Measurements from ENCODE around the gene MED25.
A peak's percentile ranks its signal among the peaks of the same experiment; 100 is the strongest.

Gene MED25

DNA sequence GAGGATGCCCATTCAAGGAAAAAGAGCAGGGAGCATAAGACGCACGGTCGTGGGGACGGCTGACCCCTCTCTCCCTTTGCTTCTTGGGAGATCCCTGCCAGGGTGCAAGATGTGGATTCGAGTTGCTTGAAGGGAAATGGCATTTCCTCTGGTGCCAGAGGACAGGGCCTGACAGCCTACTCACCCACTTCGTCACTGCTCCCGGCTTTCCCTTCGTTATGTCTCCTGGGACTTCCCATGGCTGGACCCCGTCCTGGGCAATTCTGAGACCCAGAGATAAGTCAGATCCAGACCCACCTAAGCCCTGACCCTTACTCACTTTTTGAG is 60.6 kb downstream of the MED25 start:
- TF ChIP-seq POLR2A (IDR thresholded peaks at IDR 0.05; ENCODE audit: low read depth, low read length) = no peak
- TF ChIP-seq POLR2AphosphoS5 (IDR thresholded peaks at IDR 0.05; ENCODE audit: low read depth, low read length) = no peak
- TF ChIP-seq POU2F2 (IDR thresholded peaks at IDR 0.05; ENCODE audit: low read depth, low read length) = no peak
- no peak for TF ChIP-seq SPI1 (IDR thresholded peaks at IDR 0.05; ENCODE audit: low read depth, low read length)
- TF ChIP-seq TAF1 (IDR thresholded peaks at IDR 0.05; ENCODE audit: low read depth, low read length) = no peak
- TF ChIP-seq PAX5 (IDR thresholded peaks at IDR 0.05; ENCODE audit: insufficient read depth, low read length, severe bottlenecking) = no peak
- DNase-seq (ENCODE audit: insufficient read length, low spot score) (no peak), FAIRE-seq (no peak)

DNA sequence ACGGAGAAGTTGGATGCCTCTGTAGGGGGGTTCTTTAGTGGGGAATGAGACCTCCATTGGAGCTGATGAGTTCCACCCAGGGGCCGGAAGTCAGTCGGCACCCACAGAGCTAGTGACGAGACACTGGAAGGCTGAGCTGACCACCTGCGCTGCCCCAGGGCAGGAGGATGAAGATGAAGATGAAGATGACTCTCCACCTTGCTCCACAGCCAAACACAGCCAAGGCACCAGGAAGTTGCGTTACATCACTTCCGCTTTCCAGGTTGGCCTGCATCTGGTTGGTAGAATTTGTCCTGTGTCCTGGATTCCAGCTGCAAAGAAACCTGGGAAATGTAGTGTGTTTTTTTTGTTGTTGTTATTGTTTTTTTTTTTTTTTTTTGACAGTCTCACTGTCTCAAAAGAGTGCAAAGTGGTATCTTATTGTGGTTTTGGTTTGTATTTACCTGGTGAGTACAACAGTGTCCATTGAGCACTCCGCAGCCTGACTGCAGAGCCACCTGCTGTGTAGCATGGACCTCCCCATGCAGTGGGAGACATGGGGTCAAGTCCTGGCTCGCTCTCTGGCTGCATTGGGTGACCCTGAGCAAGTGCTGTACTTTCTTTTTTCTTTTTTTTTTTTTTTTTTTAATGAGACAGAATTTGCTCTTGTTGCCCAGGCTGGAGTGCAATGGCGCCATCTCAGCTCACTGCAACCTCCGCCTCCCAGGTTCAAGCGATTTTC is 61.3 kb downstream of the MED25 start:
- DNase-seq (ENCODE audit: insufficient read length, low spot score) = no peak
- FAIRE-seq = peak; percentile 50
- TF ChIP-seq POU2F2 (IDR thresholded peaks at IDR 0.05; ENCODE audit: low read depth, low read length) = no peak
- no peak for TF ChIP-seq POLR2A (IDR thresholded peaks at IDR 0.05; ENCODE audit: low read depth, low read length)

DNA sequence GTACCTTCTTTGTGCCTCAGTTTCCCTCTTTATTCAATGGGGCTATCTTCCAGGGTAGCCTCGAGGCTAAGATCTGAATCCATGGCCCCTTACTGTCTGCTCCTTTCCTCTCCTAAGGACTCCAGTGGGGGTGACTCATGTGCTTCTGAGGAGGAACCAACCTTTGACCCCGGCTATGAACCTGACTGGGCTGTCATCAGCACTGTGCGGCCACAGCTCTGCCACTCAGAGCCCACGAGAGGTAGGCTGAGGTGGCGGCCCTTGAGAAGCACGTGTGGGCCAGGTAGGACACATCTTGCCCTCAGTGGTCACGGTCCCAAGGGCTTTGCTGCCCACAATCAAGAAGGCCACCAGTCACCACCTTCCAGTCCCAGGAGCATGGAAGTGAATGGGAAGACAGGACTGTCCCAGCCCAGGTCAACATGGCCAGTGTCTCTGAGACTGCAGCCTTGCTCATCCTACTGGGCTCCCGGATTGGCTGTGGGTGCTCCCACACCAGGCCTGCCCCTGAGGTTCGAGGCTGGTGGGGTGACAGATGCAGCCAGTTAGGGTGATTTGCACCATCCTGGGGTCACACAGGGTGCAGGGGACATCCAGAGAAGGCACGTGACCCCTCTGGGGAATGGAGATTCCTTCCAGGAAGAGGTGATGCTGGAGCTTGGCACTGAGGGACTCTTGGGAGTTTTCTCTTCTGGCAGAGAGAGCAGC is 62.2 kb downstream of the MED25 start:
- no peak for TF ChIP-seq POLR2AphosphoS5 (IDR thresholded peaks at IDR 0.05; ENCODE audit: low read depth, low read length)
- TF ChIP-seq POLR2A (IDR thresholded peaks at IDR 0.05; ENCODE audit: low read depth, low read length) = no peak
- TF ChIP-seq TAF1 (IDR thresholded peaks at IDR 0.05; ENCODE audit: low read depth, low read length) = no peak
- no peak for FAIRE-seq

DNA sequence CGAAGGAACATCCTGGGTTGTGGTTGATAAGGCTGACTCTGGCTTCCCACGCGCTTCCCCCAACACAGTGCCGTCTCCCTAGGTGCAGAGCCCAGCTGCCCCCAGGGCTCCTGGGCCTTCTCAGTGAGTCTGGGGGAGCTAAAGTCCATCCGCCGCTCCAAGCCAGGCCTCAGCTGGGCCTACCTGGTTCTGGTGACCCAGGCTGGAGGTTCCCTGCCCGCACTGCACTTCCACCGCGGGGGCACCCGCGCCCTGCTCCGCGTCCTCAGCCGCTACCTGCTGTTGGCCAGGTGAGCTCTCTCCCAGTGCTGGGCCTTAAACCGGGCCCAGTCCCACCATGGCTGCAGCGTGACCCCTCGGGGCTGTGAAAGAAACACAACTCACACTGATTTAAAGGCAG is 63.1 kb downstream of the MED25 start:
- DNase-seq (ENCODE audit: insufficient read length, low spot score) (no peak), FAIRE-seq (no peak)

More for the DNA sequence above, 62.2 kb downstream of the MED25 start:
- no peak for DNase-seq (ENCODE audit: insufficient read length, low spot score)

DNA sequence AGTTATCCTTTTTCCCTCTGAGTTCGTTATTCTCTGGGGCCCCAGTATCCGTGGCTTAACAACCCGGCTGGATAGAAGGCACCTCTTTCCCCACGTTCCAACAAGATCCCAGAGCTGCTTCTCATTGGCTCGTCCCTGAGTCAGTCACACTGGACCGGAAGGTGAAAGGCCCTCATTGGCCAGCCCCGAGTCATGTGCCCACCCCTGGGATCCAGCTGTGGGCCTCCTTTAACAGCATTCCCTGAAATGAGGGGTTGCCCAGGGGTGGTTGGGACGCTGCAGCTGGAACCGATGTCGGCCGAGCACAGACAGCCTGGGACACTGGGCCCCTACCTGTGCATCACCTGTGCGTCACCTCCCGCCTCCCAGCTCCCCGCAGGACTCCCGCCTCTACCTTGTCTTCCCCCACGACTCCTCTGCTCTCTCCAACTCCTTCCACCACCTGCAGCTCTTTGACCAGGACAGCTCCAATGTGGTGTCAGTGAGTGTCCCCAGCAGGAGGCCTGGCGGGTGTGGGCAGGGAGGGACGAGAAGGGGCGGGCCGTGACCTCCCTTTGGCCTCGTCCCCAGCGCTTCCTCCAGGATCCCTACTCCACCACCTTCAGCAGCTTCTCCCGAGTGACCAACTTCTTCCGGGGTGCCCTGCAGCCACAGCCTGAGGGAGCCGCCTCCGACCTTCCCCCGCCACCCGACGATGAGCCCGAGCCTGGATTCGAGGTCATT is 63.7 kb downstream of the MED25 start:
- DNase-seq (ENCODE audit: insufficient read length, low spot score) (no peak), FAIRE-seq (no peak)
- no peak for TF ChIP-seq POLR2AphosphoS5 (IDR thresholded peaks at IDR 0.05; ENCODE audit: low read depth, low read length)
- no peak for TF ChIP-seq TAF1 (IDR thresholded peaks at IDR 0.05; ENCODE audit: low read depth, low read length)
- no peak for TF ChIP-seq POU2F2 (IDR thresholded peaks at IDR 0.05; ENCODE audit: low read depth, low read length)
- no peak for TF ChIP-seq PAX5 (IDR thresholded peaks at IDR 0.05; ENCODE audit: insufficient read depth, low read length, severe bottlenecking)
- TF ChIP-seq SPI1 (IDR thresholded peaks at IDR 0.05; ENCODE audit: low read depth, low read length) = no peak
- TF ChIP-seq POLR2A (IDR thresholded peaks at IDR 0.05; ENCODE audit: low read depth, low read length) = no peak

More for the DNA sequence above, 63.1 kb downstream of the MED25 start:
- TF ChIP-seq POLR2A (IDR thresholded peaks at IDR 0.05; ENCODE audit: low read depth, low read length) = no peak
- TF ChIP-seq PAX5 (IDR thresholded peaks at IDR 0.05; ENCODE audit: insufficient read depth, low read length, severe bottlenecking) = no peak
- TF ChIP-seq SPI1 (IDR thresholded peaks at IDR 0.05; ENCODE audit: low read depth, low read length) = no peak
- TF ChIP-seq POLR2AphosphoS5 (IDR thresholded peaks at IDR 0.05; ENCODE audit: low read depth, low read length) = no peak
- TF ChIP-seq TAF1 (IDR thresholded peaks at IDR 0.05; ENCODE audit: low read depth, low read length) = no peak

DNA sequence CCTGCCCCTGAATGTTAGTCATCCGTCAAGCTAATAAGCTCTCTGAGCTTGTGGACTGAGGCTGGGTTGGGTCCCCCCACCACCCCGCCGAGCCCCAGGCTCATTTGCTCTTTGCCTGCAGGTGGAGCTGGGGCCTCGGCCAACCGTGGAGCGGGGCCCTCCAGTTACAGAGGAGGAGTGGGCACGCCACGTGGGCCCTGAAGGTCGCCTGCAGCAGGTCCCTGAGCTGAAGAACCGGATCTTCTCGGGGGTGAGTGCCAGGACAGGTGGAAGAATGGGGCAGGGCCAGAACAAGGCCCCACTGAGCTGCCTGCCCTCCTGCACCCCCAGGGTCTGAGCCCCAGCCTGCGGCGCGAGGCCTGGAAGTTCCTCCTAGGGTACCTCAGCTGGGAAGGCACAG is 64.6 kb downstream of the MED25 start:
- no peak for FAIRE-seq
- TF ChIP-seq PAX5 (IDR thresholded peaks at IDR 0.05; ENCODE audit: insufficient read depth, low read length, severe bottlenecking) (no peak), SPI1 (IDR thresholded peaks at IDR 0.05; ENCODE audit: low read depth, low read length) (no peak), TAF1 (IDR thresholded peaks at IDR 0.05; ENCODE audit: low read depth, low read length) (no peak), POU2F2 (IDR thresholded peaks at IDR 0.05; ENCODE audit: low read depth, low read length) (no peak), POLR2AphosphoS5 (IDR thresholded peaks at IDR 0.05; ENCODE audit: low read depth, low read length) (no peak), POLR2A (IDR thresholded peaks at IDR 0.05; ENCODE audit: low read depth, low read length) (no peak)
- no peak for DNase-seq (ENCODE audit: insufficient read length, low spot score)

DNA sequence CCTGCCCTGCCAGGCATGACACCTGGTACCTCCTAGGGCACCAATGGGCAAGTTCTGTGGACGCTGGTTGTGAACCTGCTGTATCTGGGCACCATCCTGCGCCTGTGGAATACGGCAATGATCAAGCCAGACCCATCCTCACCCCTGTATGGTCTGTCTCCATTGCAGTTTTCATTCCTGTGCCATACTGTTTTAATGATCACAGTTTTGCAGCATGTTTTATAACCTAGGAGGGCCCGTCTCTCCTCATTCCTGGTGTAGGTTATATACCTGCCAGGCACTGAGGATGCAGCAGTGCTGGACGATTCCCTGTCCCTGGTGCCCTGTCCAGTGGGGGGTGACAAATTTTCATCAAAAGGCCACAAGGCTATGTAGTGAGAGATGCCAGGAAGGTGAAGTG is 65.0 kb downstream of the MED25 start:
- FAIRE-seq = no peak
- TF ChIP-seq POU2F2 (IDR thresholded peaks at IDR 0.05; ENCODE audit: low read depth, low read length) (no peak), POLR2AphosphoS5 (IDR thresholded peaks at IDR 0.05; ENCODE audit: low read depth, low read length) (no peak), POLR2A (IDR thresholded peaks at IDR 0.05; ENCODE audit: low read depth, low read length) (no peak), SPI1 (IDR thresholded peaks at IDR 0.05; ENCODE audit: low read depth, low read length) (no peak), TAF1 (IDR thresholded peaks at IDR 0.05; ENCODE audit: low read depth, low read length) (no peak), PAX5 (IDR thresholded peaks at IDR 0.05; ENCODE audit: insufficient read depth, low read length, severe bottlenecking) (no peak)

DNA sequence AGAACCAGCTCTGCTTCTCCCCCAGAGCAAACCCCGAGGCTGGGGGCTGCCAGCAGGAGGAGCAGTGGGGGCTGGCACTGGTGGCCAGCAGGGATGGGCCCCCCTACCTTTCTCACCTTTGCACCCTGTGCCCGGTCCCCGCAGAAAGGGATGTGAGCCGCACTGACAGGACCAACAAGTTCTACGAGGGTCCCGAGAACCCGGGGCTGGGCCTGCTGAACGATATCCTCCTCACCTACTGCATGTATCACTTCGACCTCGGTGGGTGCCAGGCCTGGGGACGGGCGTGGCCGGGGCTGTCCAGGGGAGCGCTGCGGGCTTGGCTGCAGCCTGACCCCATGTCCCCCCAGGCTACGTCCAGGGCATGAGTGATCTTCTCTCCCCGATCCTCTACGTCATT is 66.0 kb downstream of the MED25 start:
- no peak for TF ChIP-seq TAF1 (IDR thresholded peaks at IDR 0.05; ENCODE audit: low read depth, low read length)
- no peak for TF ChIP-seq PAX5 (IDR thresholded peaks at IDR 0.05; ENCODE audit: insufficient read depth, low read length, severe bottlenecking)
- TF ChIP-seq POLR2A (IDR thresholded peaks at IDR 0.05; ENCODE audit: low read depth, low read length) = 0 out of 2 replicates have a peak, but pooled peaks have one; percentile 15
- DNase-seq (ENCODE audit: insufficient read length, low spot score) = no peak
- FAIRE-seq = no peak

More for the DNA sequence above, 65.0 kb downstream of the MED25 start:
- DNase-seq (ENCODE audit: insufficient read length, low spot score) = no peak

DNA sequence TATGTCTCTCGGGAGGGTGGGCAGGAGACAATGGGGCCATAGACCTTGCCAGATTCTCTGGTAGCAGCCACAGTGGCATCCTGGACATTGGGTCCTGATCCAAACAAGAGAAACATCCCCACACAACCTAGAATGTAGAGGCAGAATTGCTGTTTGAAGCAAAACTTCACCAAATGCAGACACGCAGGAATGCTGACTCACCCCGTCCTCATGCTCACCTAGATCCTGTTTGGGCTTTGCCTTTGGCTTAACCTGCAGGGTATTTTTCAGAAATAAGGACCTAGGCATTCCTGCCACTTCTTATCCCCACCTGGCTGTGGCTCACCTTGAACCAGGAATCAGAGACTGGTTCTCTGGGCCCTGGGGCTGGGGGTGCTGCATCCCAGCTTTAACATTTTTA is 66.7 kb downstream of the MED25 start:
- TF ChIP-seq POLR2AphosphoS5 (IDR thresholded peaks at IDR 0.05; ENCODE audit: low read depth, low read length) = no peak
- TF ChIP-seq POLR2A (IDR thresholded peaks at IDR 0.05; ENCODE audit: low read depth, low read length) = no peak
- TF ChIP-seq SPI1 (IDR thresholded peaks at IDR 0.05; ENCODE audit: low read depth, low read length) = no peak
- no peak for TF ChIP-seq PAX5 (IDR thresholded peaks at IDR 0.05; ENCODE audit: insufficient read depth, low read length, severe bottlenecking)
- no peak for TF ChIP-seq TAF1 (IDR thresholded peaks at IDR 0.05; ENCODE audit: low read depth, low read length)
- no peak for TF ChIP-seq POU2F2 (IDR thresholded peaks at IDR 0.05; ENCODE audit: low read depth, low read length)
- FAIRE-seq (no peak), DNase-seq (ENCODE audit: insufficient read length, low spot score) (no peak)
